Measurements from ENCODE around the gene PRKD3. TPM values are rescaled to one million over a fixed set of nuclear protein-coding genes. Genes with fewer than 3 reads are reported as not detected.
A peak's percentile ranks its signal among the peaks of the same experiment; 100 is the strongest.

PRKD3 gene
- total and polyA plus RNA-seq, 9 of the 15 experiments (the other 6 are each of a cell fraction or from before 2014, with no cell fraction given) = 4.7 to 26.7 (median 17.0) TPM

DNA sequence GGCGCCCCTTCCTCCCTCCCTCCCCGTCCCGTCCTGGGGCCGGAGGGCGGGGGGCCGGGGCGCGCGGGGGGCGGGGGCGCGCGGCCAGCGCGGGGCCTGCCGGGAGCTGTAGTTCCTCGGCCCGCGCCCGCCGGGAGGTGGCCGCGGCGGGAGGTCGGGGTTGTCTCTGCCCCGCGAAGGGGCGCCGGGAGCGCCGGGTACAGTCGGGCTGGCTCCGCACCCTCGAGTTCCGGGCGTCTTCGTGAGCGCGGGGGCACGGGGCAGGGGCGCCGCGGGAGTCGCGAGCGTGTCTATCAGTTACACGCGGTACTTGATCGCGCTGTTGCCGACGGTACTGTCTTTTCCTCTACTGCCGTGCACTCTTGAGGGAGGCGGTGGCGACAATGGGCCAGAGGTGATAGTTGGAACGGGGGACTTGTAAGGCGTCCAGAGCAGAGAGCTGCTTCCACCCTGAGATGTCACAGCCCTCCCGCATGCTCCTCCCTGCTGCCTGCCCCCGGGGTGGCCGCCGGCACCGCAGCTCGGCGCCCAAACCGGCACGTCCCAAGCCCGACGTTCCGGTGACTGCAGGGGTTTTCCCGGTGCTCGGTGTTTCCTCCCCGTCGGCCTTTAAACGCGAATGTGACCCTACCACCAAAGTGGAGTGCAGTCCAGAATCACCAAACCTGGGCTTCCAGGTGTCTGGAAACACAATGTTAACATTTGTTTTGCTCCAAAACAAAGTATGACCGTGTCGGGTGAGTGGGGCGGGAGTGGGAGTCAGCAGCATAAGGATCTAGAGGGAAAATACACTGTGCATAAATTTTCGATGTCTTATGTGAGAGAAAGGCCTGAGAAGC is at the start of gene PRKD3 (continued):
- TF ChIP-seq BMI1 (IDR thresholded peaks at IDR 0.05; ENCODE audit: low read length) (no peak), CHAMP1 (IDR thresholded peaks at IDR 0.05) (no peak), HMGN3 (IDR thresholded peaks at IDR 0.05; ENCODE audit: borderline replicate concordance, extremely low read depth, insufficient read length, low read depth, low read length) (peak; percentile 59), PKNOX1 (IDR thresholded peaks at IDR 0.05) (no peak), ZNF780A (CRISPR knock-in tag; IDR thresholded peaks at IDR 0.05) (no peak), L3MBTL2 (IDR thresholded peaks at IDR 0.05) (peak; percentile 86), ZFP91 (CRISPR knock-in tag; IDR thresholded peaks at IDR 0.05) (no peak), CHD1 (IDR thresholded peaks at IDR 0.05; ENCODE audit: low read length) (no peak), HCFC1 (IDR thresholded peaks at IDR 0.05; ENCODE audit: low read depth, low read length) (peak; percentile 77), ZNF785 (CRISPR knock-in tag; IDR thresholded peaks at IDR 0.05) (no peak), YY1 (IDR thresholded peaks at IDR 0.05; ENCODE audit: borderline replicate concordance in 1 of 3, control insufficient read depth in 1 of 3, extremely low read depth in 1 of 3, insufficient read depth in 3 of 3, insufficient read length in 1 of 3, insufficient replicate concordance in 2 of 3, low read depth in 1 of 3, low read length in 2 of 3) (peak in 1 of 3 experiments; percentile 27), GABPA (tag; conservative IDR thresholded peaks at IDR 0.05; ENCODE audit: low read depth) (peak; percentile 56; the same call in 1 of the 2 replicates), ZNF232 (CRISPR knock-in tag; IDR thresholded peaks at IDR 0.05) (peak; percentile 59; the same call in 1 of the 2 replicates)
- TF ChIP-seq, protein P1, sequence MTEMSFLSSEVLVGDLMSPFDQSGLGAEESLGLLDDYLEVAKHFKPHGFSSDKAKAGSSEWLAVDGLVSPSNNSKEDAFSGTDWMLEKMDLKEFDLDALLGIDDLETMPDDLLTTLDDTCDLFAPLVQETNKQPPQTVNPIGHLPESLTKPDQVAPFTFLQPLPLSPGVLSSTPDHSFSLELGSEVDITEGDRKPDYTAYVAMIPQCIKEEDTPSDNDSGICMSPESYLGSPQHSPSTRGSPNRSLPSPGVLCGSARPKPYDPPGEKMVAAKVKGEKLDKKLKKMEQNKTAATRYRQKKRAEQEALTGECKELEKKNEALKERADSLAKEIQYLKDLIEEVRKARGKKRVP (CRISPR knock-in tag; IDR thresholded peaks at IDR 0.05) = no peak
- TF ChIP-seq, protein P2, sequence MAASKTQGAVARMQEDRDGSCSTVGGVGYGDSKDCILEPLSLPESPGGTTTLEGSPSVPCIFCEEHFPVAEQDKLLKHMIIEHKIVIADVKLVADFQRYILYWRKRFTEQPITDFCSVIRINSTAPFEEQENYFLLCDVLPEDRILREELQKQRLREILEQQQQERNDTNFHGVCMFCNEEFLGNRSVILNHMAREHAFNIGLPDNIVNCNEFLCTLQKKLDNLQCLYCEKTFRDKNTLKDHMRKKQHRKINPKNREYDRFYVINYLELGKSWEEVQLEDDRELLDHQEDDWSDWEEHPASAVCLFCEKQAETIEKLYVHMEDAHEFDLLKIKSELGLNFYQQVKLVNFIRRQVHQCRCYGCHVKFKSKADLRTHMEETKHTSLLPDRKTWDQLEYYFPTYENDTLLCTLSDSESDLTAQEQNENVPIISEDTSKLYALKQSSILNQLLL (CRISPR knock-in tag; IDR thresholded peaks at IDR 0.05; ENCODE audit: borderline replicate concordance) = no peak
- TF ChIP-seq, protein P3, sequence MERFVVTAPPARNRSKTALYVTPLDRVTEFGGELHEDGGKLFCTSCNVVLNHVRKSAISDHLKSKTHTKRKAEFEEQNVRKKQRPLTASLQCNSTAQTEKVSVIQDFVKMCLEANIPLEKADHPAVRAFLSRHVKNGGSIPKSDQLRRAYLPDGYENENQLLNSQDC (CRISPR knock-in tag; IDR thresholded peaks at IDR 0.05) = no peak
